Liver (tissue), 9 donors: ENCODE data around the gene BICRA. TPM values are rescaled to one million over a fixed set of nuclear protein-coding genes. Genes with fewer than 3 reads are reported as not detected.

Experiments used
- DNase-seq: peaks from one replicate; pipeline ENCODE4 v3.0.0-alpha.2; 2017; ENCODE audit warnings: low spot score
- H3K27ac ChIP-seq, 2 donors: one replicate each; pipeline ENCODE4 v1.7.0; 2013; ENCODE audit warnings: inconsistent platforms in 2 of 2, low read length in 2 of 2, control low read depth in 1 of 2, low read depth in 1 of 2, mild to moderate bottlenecking in 1 of 2
- H3K27me3 ChIP-seq, 4 donors: one replicate each; pipeline versions ENCODE4 v1.6.1 to v1.7.0; 2013; ENCODE audit warnings: low read length in 3 of 4, inconsistent platforms in 1 of 4, mild to moderate bottlenecking in 1 of 4, moderate library complexity in 1 of 4; ENCODE audit not compliant: control insufficient read depth in 4 of 4, insufficient read depth in 4 of 4
- H3K36me3 ChIP-seq, 4 donors: one replicate each; pipeline versions ENCODE4 v1.6.1 to v1.7.0; 2013; ENCODE audit warnings: low read length in 3 of 4, mild to moderate bottlenecking in 3 of 4, low read depth in 1 of 4, moderate library complexity in 1 of 4; ENCODE audit not compliant: control insufficient read depth in 4 of 4, insufficient read depth in 3 of 4
- H3K4me1 ChIP-seq, 4 donors: one replicate each; pipeline versions ENCODE4 v1.6.1 to v1.7.0; 2013; ENCODE audit warnings: low read length in 3 of 4, mild to moderate bottlenecking in 3 of 4, moderate library complexity in 1 of 4; ENCODE audit not compliant: control insufficient read depth in 4 of 4, insufficient read depth in 4 of 4
- H3K4me3 ChIP-seq, 3 donors: one replicate each; pipeline versions ENCODE4 v1.6.1 to v1.7.0; 2013; ENCODE audit warnings: low read length in 3 of 3, control low read depth in 1 of 3, low read depth in 1 of 3, mild to moderate bottlenecking in 1 of 3
- H3K9ac ChIP-seq, 2 donors: one replicate each; pipeline ENCODE4 v1.7.0; 2013; ENCODE audit warnings: low read length in 2 of 2, mild to moderate bottlenecking in 2 of 2, moderate library complexity in 2 of 2, control low read depth in 1 of 2, low read depth in 1 of 2
- H3K9me3 ChIP-seq, 4 donors: one replicate each; pipeline versions ENCODE4 v1.6.1 to v1.7.0; 2013; ENCODE audit warnings: low read length in 3 of 4; ENCODE audit not compliant: control insufficient read depth in 4 of 4
- CTCF ChIP-seq: fragments of 150-350 bp; IDR thresholded peaks from 2 replicates; pipeline ENCODE4 v1.5.1; 2017; ENCODE audit warnings: improper control_type of control experiment, low read depth, low read length; ENCODE audit not compliant: missing input control
- EGR1 ChIP-seq, 2 donors: IDR thresholded peaks; 2 replicates each; pipeline ENCODE4 v1.6.1; 2016 to 2018; ENCODE audit warnings: antibody characterized with exemption in 2 of 2, low read depth in 2 of 2
- FOXA1 ChIP-seq: IDR thresholded peaks from 2 replicates; pipeline ENCODE4 v1.6.1; 2016; ENCODE audit warnings: antibody characterized with exemption
- FOXA2 ChIP-seq: IDR thresholded peaks from 2 replicates; pipeline ENCODE4 v1.6.1; 2016; ENCODE audit warnings: antibody characterized with exemption
- GABPA ChIP-seq, 2 donors: IDR thresholded peaks in 1 of 2; conservative IDR thresholded peaks in 1 of 2; 2 replicates each; pipeline ENCODE4 v1.6.1; 2016; ENCODE audit warnings: antibody characterized with exemption in 2 of 2, mild to moderate bottlenecking in 1 of 2, moderate library complexity in 1 of 2
- HNF4A ChIP-seq, 2 donors: conservative IDR thresholded peaks; 2 replicates each; pipeline ENCODE4 v1.6.1; 2016; ENCODE audit warnings: antibody characterized with exemption in 2 of 2, mild to moderate bottlenecking in 2 of 2
- HNF4G ChIP-seq: IDR thresholded peaks from 2 replicates; pipeline ENCODE4 v1.6.1; 2016; ENCODE audit warnings: antibody characterized with exemption
- JUND ChIP-seq, 2 donors: IDR thresholded peaks; 2 replicates each; pipeline ENCODE4 v1.6.1; 2016; ENCODE audit warnings: antibody characterized with exemption in 2 of 2
- MAX ChIP-seq: IDR thresholded peaks from 2 replicates; pipeline ENCODE4 v1.6.1; 2016; ENCODE audit warnings: antibody characterized with exemption
- NR2F2 ChIP-seq: IDR thresholded peaks from 2 replicates; pipeline ENCODE4 v1.6.1; 2016; ENCODE audit warnings: antibody characterized with exemption
- RAD21 ChIP-seq, 2 donors: IDR thresholded peaks; 2 replicates each; pipeline ENCODE4 v1.6.1; 2016; ENCODE audit warnings: antibody characterized with exemption in 2 of 2, mild to moderate bottlenecking in 2 of 2
- REST ChIP-seq: IDR thresholded peaks from 2 replicates; pipeline ENCODE4 v1.6.1; 2016; ENCODE audit warnings: antibody characterized with exemption, mild to moderate bottlenecking
- RXRA ChIP-seq, 2 donors: IDR thresholded peaks; 2 replicates each; pipeline ENCODE4 v1.6.1; 2017 to 2018; ENCODE audit warnings: antibody characterized with exemption in 2 of 2, mild to moderate bottlenecking in 1 of 2
- SP1 ChIP-seq: IDR thresholded peaks from 2 replicates; pipeline ENCODE4 v1.6.1; 2018; ENCODE audit warnings: antibody characterized with exemption, mild to moderate bottlenecking
- YY1 ChIP-seq: IDR thresholded peaks from 2 replicates; pipeline ENCODE4 v1.6.1; 2016; ENCODE audit warnings: antibody characterized with exemption, mild to moderate bottlenecking
- ZBTB33 ChIP-seq: IDR thresholded peaks from 2 replicates; pipeline ENCODE4 v1.6.1; 2016; ENCODE audit warnings: antibody characterized with exemption
- WGBS: extraction: QIAGEN DNeasy Blood & Tissue Kit; methylation state at CpG from one replicate; pipeline ENCODE4 v1.1.7; 2013; 5-methylcytosine and 5-hydroxymethylcytosine counted together
- polyA plus RNA-seq, 2 donors: library from polyadenylated mRNA; stranded (reverse) in 1 of 2; unstranded in 1 of 2; fragments of 200-250 nt in 1 of 2; fragments of >200 nt in 1 of 2; fragmentation: Nextera tagmentation in 1 of 2; extraction: Ambion mirVana in 1 of 2; gene quantifications; one replicate each; pipeline versions ENCODE4 v1.2.1 to v1.2.3, GENCODE V29; 2013 to 2015
- total RNA-seq, 2 donors: library from RNA; depleted of rRNA; stranded (reverse); fragments of >200 nt; gene quantifications; one replicate each; pipeline ENCODE4 v1.2.3, GENCODE V29; 2014
- TF ChIP-seq, protein P1 (sequence below): IDR thresholded peaks from 2 replicates; pipeline ENCODE4 v1.6.1; 2016; ENCODE audit warnings: antibody characterized with exemption
- donor health status: healthy.
- donor health status: healthy.
- donor health status: healthy.
- donor health status: healthy.
- donor health status: healthy.

The BICRA gene
- total and polyA plus RNA-seq, 4 donors: 0.63 to 8.9 (median 3.0) TPM

DNA sequence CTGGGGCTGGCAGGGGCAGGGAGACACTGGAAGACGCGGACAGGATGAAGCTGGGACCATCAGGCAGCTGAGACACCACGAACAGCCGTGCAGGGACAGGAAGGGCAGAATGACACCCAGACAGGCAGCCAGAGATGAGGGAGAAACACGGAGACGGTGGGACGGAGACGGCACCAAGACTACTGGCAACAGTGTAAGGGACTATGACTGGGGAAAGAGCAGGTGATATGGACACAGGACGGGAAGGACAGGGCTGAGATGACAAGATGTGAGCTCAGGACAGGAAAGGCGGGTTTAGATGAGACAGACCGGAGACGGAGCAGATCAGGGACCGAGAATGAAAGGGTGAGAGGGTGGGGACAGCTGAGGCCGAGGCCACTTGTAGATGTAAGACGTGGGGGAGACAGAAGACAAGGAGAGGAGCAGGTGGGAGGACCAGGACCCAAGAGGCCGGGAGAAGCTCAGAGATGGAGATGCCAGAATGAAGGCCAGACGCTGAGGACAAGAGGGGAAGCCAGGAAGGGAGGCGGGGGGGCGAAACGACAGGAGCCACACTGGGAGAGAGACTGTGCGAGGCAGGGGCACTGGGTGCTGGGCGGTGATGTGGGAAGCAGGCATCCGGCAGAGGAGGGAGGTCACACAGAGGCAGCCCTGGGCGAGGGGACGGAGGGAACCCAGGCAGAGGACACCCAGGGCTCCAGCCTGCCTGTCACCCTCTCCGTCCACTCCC is 86.8 kb downstream of the BICRA start:
- peaks cover 5 to 23% (median 9%) of the 10 kb centered on the region in 4 donors for H3K36me3 ChIP-seq
- no peaks in the 10 kb centered on the region for H3K9me3 ChIP-seq
- H3K27me3 ChIP-seq: no peaks in the 10 kb centered on the region
- no peak for DNase-seq
- no peak overlapping the region for H3K9ac ChIP-seq
- H3K4me3 ChIP-seq: no peak overlapping the region
- H3K4me1 ChIP-seq: peaks cover 0 to 3% (median 0%) of the 10 kb centered on the region in 4 donors
- no peak overlapping the region for H3K27ac ChIP-seq
- TF ChIP-seq NR2F2: no peak
- no peak for TF ChIP-seq FOXA1
- TF ChIP-seq SP1: no peak
- no peak for TF ChIP-seq MAX
- TF ChIP-seq GABPA (IDR thresholded peaks at IDR 0.05 in 1 of 2, conservative IDR thresholded peaks at IDR 0.05 in 1 of 2): no peak
- TF ChIP-seq CTCF: no peak
- 93% methylated on average over 26 of the region's 26 CpGs for WGBS

- DNase-seq: no peak
- Histone ChIP-seq H3K9me3 (no peaks in the 10 kb centered on the region), H3K4me3 (no peak overlapping the region), H3K4me1 (peaks cover 0 to 3% (median 0%) of the 10 kb centered on the region in 4 donors), H3K27me3 (no peaks in the 10 kb centered on the region), H3K36me3 (peaks cover 11 to 26% (median 13%) of the 10 kb centered on the region in 4 donors), H3K27ac (no peak overlapping the region), H3K9ac (no peak overlapping the region)
- no peak for TF ChIP-seq MAX
- no peak for TF ChIP-seq NR2F2
- no peak for TF ChIP-seq SP1
- no peak for TF ChIP-seq HNF4A (conservative IDR thresholded peaks at IDR 0.05)
- no peak for TF ChIP-seq FOXA2
- no peak for TF ChIP-seq FOXA1
- TF ChIP-seq HNF4G: no peak
- TF ChIP-seq, protein P1, sequence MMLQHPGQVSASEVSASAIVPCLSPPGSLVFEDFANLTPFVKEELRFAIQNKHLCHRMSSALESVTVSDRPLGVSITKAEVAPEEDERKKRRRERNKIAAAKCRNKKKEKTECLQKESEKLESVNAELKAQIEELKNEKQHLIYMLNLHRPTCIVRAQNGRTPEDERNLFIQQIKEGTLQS: no peak
- TF ChIP-seq REST: no peak
- TF ChIP-seq JUND (IDR thresholded peaks at IDR 0.05): no peak
- no peak for TF ChIP-seq CTCF
- TF ChIP-seq RXRA (IDR thresholded peaks at IDR 0.05): no peak
- no peak for TF ChIP-seq ZBTB33
- TF ChIP-seq EGR1 (IDR thresholded peaks at IDR 0.05; ENCODE audit: low read depth in 2 of 2): no peak
- TF ChIP-seq RAD21 (IDR thresholded peaks at IDR 0.05): no peak
- TF ChIP-seq YY1: no peak
- 96% methylated on average over 8 of the region's 8 CpGs for WGBS
These were observed 87.7 kb downstream of the BICRA start for GRCh38 chr19:47696635-47697034.
